Anterior cingulate cortex (tissue), 58 donors: ENCODE results near the gene ZFP69B.

ENCODE experiments used
- DNase-seq, 58 donors: peaks; one replicate each; lab custom pipeline; 2025; lab: John Stamatoyannopoulos, UW

ZFP69B gene

DNA sequence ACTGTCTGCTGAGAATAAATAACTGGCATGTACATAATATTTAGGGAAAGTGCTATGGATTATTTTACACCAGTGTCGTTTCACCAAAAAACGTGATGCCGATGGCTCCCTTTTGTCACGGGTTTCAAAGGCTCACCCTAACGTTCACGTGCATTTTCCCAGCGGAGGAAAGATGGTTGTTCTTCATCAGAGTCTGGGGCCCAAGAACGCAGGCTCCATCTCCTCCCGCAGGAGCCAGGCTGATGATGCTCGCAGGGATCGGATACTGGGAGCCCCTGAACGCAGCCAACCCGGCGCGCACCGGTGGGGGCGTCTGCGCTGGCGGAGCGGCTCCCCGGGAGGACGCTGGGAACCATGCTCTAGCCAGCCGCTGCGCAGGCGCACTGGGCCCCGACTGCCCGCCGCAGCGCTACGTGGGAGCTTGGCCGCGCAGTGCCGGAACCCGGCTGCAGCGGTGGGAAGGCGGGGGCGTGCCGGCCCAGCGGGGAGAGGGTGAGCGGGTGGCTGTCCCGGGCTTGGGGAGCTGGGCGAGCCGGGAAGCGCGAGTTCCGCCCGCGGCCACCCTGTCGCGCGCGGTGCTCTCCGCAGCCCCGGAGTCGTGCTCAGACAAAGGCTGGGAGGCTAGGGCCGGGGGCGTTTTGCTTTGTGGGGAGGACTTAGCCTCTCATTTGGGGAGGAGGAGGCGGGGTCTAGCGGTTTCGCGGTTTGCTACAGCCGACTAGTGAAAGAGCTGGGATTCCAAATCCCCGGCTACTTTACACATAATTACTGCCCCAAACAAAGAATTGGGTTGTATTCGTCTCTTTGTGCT lies at the start of gene ZFP69B:
Gene ZFP69B (plus strand): TSS at position 793 of the 811 bp plus-strand sequence. CDS start 486 bp downstream, outside the sequence.
- peak; percentile 41 to 92 (median 84) for DNase-seq

DNA sequence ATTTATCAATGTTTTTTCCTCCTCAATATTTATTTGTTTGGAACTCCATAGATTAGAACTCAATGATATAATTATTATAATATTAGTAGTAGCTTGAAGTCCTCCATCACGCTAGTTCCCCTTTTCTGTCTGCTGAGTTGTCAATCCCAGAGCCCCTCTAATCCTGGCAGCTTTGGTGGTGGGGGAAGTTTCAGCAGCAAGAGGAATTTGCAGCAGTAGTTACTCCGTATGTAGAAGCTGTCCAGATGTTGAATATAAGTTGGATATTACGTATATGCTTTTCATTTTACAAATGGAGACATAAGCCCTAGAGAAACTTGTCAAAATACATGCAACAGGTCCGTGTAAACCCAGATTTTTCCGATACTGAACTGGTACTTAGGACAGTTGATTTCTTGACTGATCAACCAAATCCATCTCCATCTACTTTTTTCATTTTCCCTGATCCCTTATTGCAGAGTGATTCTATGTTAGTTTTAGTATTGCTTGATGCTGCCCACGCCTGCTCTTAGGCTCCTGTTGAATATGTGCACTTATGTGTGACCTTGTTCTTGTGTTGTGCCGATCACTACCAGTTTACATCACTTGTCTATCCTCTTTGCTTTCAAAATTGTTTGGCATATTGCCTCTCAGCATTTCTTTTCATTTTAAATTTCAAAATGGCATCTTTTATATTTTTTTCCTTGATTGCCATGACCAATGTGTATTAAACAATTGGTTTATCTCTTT lies 48.6 kb upstream of the ZFP69B start:
- no peak for DNase-seq

DNA sequence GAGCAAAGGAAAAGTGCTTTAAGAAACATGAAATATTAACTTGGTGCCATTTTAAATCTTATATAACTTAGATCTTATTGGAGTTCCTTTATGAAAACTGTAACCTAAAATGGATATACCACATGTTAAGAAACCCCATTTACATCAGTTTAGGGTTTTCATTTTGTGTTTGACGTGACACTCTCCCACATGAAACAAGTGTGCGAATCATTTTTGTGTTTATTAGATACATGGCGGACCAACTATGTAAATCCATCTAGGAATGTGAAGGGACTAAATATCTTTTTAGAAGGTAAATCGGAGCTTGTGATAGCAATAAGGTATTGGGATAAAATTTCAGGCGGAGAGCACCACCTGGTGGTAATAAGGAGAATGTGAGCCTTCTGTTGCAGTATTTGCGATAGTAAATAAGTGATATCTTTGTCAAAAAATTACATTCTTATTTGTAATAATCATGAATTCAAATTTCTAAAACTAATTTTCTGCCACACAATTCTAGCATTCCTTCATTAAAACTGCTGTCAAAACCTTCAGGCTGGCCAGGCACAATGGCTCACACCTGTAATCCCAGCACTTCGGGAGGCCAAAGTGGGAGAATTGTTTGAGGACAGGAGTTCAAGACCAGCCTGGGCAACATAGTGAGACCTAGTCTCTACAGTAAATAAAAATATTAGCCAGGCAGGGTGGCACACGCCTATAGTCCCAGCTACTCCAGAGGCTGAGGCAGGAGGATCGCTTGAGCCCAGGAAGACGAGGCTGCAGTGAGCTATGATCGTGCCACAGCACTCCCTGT lies 45.4 kb upstream of the ZFP69B start:
- peak in 11 of 58 donors; percentile 5 to 59 (median 29) for DNase-seq

DNA sequence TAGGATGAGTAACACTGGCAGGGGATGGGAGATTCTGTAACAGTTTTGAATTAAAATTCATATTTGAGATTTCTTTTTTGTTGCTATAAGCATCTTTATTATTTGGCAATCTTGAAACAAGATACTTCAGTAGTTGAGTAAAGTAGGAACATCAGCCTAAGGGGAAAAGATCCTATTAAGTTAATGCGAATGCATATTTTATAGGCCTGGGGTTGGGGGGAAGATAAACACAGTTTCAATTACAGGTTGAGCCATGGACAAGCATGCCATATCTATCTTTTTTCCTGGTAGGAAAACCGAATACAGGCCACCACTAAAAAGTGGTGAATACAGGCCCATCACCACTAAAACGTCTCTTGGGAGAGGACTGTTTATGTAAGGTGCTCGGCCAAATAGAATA lies 44.5 kb upstream of the ZFP69B start:
- no peak for DNase-seq

DNA sequence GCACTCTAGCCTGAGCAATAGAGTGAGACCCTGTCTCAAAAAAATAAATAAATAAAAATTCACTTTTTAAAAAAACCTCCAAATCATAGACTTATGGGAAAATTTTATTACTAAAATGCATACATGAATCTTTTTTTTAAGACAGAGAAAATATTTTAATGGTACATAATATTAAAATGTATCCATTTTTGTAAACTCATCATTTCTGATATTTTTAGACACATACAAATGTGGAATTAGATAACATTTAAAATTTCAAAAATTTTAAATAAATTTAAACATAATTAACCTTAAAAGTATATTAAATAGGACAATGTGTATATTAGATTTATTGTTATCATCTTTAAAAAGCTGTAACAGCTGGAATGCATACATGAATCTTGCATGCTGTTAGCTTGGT lies 42.8 kb upstream of the ZFP69B start:
- DNase-seq: no peak

DNA sequence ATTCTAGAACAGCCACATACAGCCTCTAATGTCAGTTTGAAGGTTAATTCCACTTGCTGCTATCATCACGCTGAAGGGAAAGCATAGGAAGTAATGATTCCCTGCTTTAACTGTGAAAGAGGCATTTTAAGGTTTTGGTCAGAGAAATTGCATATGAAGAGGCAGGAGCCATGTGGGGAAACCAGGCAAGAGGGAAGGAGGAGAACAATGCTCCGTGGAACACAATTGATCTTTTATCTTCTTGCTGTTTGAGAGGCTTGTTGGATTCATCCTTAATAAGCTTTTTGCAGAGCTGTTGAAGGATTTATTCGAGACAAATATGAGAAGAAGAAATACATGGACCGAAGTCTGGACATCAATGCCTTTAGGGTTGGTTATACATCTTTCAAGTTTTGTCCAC lies 40.8 kb upstream of the ZFP69B start:
- DNase-seq: no peak

DNA sequence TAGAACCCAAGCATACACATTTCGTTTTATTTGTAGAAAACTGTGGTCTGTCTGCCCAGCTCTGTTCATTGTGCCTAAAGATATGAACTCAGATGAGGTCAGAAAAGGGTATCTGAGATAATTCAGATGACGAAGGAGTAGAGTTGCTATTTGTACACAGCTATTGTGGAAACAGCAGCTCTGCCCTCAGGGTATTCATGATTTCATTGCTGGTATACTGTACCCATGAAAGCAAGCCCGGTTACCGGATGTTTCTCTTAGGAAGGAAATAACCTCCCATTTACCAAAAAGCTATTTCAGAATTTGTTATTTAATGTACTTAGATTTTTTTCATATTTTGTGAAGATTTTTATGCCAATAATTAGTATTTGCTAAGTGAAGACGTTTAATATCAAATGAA lies 39.0 kb upstream of the ZFP69B start:
- no peak for DNase-seq

DNA sequence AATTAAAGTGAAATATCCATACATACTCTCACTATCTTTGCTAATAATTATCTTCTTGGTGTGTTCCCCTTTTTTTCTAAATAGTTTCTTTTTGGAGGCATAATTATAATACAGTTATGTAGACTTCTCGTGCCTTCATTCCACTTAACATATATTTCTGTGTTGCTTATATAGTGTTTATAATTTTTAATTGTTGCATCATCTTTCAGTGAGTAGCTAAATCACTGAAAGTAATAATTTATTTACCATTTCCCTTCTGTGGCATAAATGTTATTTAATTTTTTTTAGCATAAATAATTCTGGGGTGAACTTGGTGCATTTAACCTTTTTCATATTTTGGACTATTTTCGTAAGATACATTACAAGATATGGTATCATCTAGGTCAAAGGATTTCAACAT lies 38.4 kb upstream of the ZFP69B start:
- DNase-seq: no peak

DNA sequence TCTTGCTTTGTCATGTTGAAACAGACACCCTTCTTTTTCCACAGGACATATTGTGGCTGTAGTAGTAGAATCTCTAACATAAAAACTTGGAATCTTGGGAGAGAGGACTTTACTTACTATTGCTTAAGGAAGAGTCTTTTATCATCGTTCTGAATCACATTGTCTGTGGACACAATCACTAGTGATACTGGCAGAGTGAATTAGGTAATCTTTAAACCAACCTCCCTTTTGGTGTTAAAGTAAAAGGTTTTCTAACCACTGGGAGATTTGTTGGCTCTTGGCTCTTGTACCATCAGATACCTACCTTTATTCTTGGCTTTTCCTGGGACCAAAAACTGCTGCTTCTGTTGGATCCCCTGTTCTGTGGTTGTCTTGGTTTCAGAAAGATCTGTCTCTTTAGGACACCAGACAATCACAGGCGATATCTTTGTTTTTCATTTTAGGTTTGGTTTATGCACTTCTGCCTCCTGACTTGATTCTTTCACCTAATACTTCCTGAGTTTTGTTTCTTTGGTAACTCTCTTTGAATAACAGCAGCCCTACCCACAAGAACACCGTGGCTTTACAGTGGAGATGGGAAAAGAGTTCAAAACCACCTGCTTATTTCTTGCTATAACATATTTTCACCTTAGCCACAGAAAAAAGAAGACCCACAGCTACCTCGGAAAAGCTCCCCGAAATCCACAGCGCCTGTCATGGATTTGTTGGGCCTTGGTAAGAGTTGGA lies 36.6 kb upstream of the ZFP69B start:
- no peak for DNase-seq

DNA sequence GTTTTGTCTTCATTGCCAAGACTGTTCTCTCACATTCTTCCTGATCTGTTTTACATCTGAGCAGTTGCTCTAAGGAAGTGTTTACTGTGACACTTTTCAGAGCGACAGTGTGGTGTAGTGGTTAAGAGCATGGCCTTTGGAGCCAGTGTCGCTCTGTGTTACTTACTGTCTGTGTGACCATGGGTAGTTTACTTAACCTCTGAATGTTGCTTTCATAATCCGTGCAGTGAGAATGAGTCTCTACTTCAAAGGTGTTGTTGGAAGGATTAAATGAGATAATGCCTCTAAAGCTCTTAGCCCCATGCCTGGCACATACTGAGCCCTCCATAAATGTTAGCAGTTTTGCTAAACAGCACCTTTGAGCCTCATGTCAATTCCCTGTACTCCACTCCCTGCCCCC lies 35.9 kb upstream of the ZFP69B start:
- no peak for DNase-seq

DNA sequence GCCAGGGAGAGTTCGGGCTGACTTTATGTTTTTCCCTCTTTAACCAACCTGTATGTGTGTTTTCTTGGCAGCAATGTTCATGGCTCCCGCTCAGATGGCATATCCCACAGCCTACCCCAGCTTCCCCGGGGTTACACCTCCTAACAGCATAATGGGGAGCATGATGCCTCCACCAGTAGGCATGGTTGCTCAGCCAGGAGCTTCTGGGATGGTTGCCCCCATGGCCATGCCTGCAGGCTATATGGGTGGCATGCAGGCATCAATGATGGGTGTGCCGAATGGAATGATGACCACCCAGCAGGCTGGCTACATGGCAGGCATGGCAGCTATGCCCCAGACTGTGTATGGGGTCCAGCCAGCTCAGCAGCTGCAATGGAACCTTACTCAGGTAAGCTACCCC lies 33.6 kb upstream of the ZFP69B start:
- DNase-seq: no peak

DNA sequence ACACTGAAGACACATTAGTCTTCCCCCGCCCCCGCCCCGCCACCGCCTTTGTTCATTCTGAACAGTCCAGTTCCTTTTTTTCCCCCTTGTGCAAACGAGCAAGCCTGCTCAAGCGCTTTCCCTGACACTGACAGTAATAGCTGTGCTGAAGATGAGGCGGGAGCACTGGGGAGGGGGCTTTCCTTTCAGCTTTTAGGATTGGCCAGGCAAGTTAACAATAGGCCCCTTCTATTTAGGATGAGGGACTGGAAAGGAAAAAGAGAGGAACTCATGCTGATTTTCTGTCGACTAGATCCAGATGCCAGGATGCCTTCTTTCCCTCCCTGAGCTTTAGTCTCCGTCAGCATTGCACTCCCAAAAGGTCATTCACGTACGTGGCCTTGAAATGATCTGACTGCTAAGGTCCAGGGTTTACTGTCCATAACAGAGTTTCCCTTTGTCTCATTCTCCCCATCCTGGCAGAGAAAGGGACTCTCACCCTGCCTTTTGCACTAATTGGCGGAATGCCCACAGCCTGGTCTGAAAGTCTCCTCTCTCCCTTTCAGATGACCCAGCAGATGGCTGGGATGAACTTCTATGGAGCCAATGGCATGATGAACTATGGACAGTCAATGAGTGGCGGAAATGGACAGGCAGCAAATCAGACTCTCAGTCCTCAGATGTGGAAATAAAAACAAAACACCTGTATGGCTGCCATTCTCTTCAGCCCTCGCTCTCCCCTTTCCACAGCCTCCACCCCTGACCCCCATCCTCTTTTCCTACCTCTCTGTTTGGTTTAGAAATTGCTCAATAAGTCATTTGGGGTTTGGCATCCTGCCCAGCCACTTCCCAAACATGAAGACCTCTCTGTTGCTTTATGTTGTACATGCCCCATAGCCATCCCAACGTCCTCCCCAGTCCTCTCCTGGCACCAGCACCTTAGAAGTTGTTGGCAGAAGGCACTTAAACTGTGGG lies 28.6 kb upstream of the ZFP69B start:
- peak in 36 of 58 donors; percentile 5 to 80 (median 28) for DNase-seq

DNA sequence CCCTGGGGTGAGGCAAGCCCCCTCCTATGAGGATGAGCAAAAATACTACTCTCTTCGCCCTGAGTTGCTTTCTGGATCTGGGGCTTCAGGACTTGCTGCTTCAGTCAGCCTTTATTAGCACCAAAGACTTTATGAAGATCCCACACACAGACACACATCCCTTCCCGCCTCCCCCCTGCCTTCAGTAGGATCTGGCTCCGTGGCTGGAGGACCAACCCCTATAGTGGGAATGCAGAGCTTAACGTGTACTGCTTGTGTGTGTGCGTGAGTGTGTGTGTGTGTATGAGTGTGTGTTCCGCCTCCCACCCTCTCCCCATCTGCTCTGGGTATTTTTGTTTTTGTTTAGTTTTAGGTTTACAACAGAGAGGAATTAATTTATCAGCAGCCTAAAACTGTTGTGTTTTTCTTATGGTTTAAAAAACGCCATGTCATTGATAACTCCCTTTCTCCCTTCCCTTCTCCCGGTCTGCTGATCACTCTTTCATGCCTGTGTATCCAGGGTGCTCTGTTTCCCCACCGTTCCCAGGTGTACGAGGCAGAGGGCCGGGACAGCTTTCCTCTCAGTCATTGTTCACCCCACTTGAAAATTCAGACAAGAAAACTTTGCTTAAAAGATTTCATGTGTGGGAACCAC lies 27.5 kb upstream of the ZFP69B start:
- DNase-seq: no peak

DNA sequence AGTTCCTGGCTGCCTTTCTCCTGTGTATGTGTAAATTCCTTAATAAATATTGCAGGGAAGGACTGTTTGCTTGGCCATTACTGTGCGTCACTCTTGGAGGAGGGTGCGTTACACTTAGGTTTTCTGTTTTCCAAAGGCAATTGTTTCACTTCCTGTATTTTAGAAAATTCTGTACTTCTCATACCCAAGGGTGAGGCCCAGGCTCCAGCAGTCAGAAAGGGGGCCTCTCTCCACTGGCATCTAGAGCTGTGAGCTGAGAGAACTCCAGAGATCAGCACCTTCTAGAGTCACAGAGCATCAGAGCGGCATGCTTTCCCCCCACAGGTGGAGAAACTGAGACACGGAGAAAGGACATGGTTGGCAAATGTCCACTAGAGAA lies 27.0 kb upstream of the ZFP69B start:
- no peak for DNase-seq

DNA sequence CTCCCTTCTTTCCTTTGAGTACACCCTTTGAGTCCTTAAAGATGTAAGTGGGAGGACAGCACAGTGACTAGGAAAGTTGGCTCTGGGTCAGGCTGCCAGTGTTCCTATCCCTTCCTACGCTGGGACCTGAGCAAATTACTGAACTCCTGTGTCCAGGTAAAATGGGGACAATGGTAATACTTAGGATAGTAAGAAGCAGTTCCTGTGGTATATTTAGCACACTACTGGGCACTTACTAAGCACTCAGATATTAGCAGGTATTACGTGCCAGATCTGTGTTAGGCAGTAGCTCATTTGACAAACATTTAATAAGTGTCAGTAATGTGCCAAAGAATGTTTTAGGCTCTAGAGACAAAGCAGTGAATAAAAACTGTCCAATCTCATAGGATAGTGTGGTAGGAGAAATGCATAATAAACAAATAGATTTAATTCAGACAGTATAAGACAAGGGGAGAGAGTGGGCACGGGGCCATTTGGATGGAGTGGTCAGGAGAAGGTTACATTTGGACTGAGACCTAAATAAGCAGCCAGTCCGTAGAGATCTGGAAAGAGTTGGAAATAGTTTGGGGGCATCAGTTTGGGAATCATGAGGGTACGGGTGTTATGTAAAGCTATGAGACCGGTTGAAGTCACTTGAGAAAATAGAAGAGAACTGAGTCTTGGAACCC lies 26.2 kb upstream of the ZFP69B start:
- DNase-seq: no peak

DNA sequence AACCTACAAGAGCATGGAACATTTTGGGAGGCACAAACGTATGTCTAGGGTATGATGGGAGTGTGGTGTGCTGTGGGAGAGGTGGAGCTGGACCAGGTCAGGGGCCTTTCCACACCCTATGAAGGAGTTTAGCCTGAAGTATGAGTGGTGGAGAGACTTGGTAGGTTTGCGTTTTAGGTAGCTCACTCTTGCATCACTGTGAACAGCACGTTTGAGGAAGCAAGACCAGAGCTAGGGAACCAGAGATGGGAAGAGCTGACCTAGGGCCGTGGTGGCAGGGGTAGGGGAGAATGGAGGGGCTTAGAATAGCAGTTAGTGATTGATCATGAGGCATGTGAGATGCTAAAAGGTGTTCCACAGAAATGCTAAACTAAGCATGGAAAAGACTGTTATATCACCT lies 25.1 kb upstream of the ZFP69B start:
- no peak for DNase-seq

DNA sequence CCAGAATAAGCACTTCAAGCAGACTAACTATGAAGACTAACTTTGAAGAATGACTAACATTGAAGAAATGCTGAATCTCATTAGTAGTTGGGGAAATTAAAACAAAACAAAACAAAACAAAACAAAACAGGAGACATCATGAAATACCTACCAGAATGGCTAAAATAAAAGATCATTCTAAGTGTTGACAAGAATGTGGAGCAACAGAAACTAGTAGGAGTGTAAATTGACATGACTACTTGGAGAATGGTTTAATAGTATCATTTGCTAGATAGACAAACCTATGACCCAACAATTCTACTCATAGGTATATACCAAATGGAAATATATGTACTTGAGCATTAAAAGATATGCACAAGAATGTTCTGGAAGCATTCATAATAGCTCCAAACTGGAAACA lies 18.9 kb upstream of the ZFP69B start:
- DNase-seq: no peak

DNA sequence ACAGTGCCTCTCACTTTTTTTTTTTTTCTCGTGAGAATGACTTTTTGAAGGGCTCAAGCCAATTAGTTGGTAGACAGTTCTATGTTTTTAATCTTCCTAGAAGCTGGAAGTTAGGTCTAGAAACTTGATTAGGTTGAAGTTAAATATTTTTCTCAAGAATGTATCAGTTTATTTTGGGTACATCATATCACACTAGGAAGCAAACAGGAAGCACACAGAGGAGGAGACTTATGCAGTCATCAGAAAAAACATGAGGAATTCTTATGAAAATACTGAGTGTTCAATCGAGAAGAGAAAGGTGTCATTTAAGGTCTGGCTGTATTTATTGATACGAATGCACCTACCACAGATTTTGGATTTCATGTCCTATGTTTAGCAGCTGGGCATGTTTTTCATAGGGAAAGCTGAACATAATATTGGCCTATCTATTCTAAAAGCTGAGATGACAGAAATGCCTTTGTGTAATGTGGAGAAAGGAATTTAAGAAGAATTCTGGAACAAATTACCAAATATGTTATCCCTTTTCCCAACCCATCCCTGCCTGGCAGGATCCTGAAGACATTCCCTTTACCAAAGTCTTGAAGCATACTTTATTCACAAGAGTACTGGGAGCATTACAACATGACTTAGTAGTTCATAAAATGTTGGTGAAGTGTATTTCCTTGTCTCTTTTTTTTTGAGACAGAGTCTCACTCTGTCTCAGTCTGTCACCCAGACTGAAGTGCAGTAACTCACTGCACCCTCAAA lies 17.5 kb upstream of the ZFP69B start:
- DNase-seq: no peak
